Measurements from ENCODE around the gene CERKL. TPM values are rescaled to one million over a fixed set of nuclear protein-coding genes. Genes with fewer than 3 reads are reported as not detected.

The CERKL gene
- total RNA-seq, 1 donor from 2014 or later: not detected

DNA sequence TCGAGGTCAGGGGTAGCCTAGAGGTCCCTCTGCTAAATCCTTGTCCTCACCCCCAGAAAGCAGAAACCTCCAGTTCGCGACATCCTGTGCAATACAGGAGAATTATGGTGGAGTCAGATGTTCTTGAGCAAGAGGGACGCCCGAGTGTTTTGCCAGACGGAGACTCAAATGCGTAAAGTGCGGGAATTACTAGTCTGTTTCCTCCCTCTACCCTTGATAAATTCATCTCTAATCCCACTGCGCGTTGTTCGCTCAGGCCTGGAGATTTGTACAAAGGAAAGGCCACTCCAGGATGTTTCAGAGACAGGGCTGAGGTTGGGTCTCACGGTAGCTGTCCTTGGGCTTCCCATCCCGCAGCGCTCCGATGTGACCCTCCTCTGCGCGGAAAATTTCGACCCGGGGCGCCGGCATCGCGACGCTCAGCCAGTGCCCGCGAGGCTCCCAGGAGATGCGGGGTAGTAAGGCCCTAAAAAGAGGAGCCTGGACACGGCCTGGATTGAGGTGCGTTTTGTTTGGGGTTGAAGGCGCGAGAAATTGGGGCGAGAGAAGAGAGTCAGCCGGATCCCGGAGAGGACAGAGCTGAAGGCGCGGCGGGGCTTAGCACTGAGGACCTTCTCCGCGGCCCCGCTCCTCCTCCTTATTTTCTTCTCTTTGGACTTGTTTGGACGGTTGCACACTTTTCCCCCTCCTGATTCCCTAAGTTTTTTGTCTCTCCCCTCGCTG lies 26.1 kb upstream of the CERKL start:
- intact Hi-C loops (cut with micrococcal nuclease): no loop called here
- H3K4me1 ChIP-seq: peaks cover 23% of the 10 kb centered on the region
- TF ChIP-seq CTCF (IDR thresholded peaks at IDR 0.05; ENCODE audit: borderline replicate concordance): no peak
- H3K27me3 ChIP-seq (ENCODE audit: low read depth): peaks cover 100% of the 10 kb centered on the region
- H3K27ac ChIP-seq (replicated peaks): no peak overlapping the region
- H3K9me3 ChIP-seq (replicated peaks): no peaks in the 10 kb centered on the region
- no peak for DNase-seq
- H3K4me3 ChIP-seq: peak overlapping the region; percentile 44
- H3K36me3 ChIP-seq: no peaks in the 10 kb centered on the region

- no peaks in the 10 kb centered on the region for H3K36me3 ChIP-seq
- peaks cover 100% of the 10 kb centered on the region for H3K27me3 ChIP-seq (ENCODE audit: low read depth)
- intact Hi-C loops (cut with micrococcal nuclease): no loop called here
- peaks cover 23% of the 10 kb centered on the region for H3K4me1 ChIP-seq
- H3K27ac ChIP-seq (replicated peaks): no peak overlapping the region
- TF ChIP-seq CTCF (IDR thresholded peaks at IDR 0.05; ENCODE audit: borderline replicate concordance): no peak
- no peaks in the 10 kb centered on the region for H3K9me3 ChIP-seq (replicated peaks)
- H3K4me3 ChIP-seq: no peak overlapping the region
- no peak for DNase-seq
These were observed 25.3 kb upstream of the CERKL start for GRCh38 chr2:181682026-181682789.

- H3K36me3 ChIP-seq: no peaks in the 10 kb centered on the region
- H3K4me1 ChIP-seq: peaks cover 23% of the 10 kb centered on the region
- peak overlapping the region; percentile 22 for H3K4me3 ChIP-seq
- H3K9me3 ChIP-seq (replicated peaks): no peaks in the 10 kb centered on the region
- H3K27ac ChIP-seq (replicated peaks): no peak overlapping the region
- DNase-seq: no peak
- intact Hi-C loops (cut with micrococcal nuclease): no loop called here
- H3K27me3 ChIP-seq (ENCODE audit: low read depth): peaks cover 100% of the 10 kb centered on the region
- TF ChIP-seq CTCF (IDR thresholded peaks at IDR 0.05; ENCODE audit: borderline replicate concordance): no peak
These were observed 24.3 kb upstream of the CERKL start for GRCh38 chr2:181680937-181681811.

DNA sequence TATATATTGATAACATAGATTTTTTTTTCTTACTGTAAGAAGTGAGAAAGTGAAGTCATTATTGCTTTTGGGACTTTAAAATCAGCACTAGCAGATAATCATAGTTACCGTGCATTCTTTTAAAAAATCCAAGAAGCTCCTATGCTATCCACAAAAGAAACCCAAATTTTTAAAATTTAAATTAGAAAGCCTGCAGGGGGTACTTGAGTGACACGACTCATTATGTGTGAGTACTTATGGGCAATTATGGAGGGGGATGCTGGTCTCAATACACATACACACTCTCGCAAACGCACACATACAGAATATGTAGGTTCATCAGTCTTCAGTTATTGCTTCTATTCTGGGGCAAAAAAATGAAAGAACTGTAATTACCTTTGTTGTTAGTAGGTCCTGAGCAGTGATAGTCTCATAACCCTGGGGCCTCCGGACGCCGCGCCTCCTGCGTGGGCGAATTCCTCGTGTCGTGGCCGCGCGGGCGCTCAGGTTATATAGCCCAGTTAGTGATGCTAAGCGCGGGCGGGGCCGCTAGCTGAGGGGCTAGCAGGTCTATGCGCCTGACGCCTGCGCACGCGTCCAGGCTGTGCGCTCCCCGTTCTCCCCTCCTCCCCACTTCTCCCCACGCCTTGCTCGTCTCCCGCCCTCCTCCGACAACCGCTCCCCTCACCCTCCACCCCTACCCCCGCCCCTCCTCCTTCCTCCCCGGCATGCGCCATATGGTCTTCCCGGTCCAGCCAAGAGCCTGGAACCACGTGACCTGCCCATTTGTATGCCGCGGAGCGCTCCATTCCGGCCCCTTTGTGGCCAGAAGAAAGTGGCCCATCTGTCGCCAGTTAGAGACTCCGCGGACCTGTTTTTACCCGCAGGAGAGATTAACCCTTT lies 23.4 kb upstream of the CERKL start, which contains the start of gene NEUROD1:
TSS of gene NEUROD1 (minus strand) at position 463 of the 882 bp plus-strand sequence. CDS start 1,657 bp downstream, outside the sequence.
- Histone ChIP-seq H3K36me3 (no peaks in the 10 kb centered on the region), H3K4me1 (peaks cover 23% of the 10 kb centered on the region), H3K27ac (replicated peaks) (no peak within 1 kb of the TSS), H3K27me3 (ENCODE audit: low read depth) (peaks cover 100% of the 10 kb centered on the region), H3K4me3 (peak within 1 kb of the TSS; percentile 22), H3K9me3 (replicated peaks) (no peaks in the 10 kb centered on the region)
- TF ChIP-seq CTCF (IDR thresholded peaks at IDR 0.05; ENCODE audit: borderline replicate concordance): no peak
- intact Hi-C loops (cut with micrococcal nuclease): no loop called here
- DNase-seq: no peak

Data from left ventricle myocardium inferior (tissue), 1 donor.